Testis (tissue), 3 donors: Measurements from ENCODE around the gene C14orf93. TPM values are rescaled to one million over a fixed set of nuclear protein-coding genes. Genes with fewer than 3 reads are reported as not detected.
"Not testable (repeated sequence)": the region's sequence is repeated elsewhere in the genome, so short reads cannot be mapped to it uniquely, and the experiment has no call there.

Experiments
- DNase-seq: peaks from one replicate; pipeline ENCODE4 v3.0.0-alpha.2; 2019
- H3K27ac ChIP-seq, 2 donors: fragments of 200-600 bp; sonication (generic); one replicate each; pipeline ENCODE4 v1.5.1; 2019
- H3K27me3 ChIP-seq: fragments of 200-600 bp; sonication (generic); one replicate; pipeline ENCODE4 v1.5.1; 2019
- H3K36me3 ChIP-seq: fragments of 200-600 bp; sonication (generic); one replicate; pipeline ENCODE4 v1.5.1; 2017; ENCODE audit warnings: low read depth; ENCODE audit errors: missing control alignments
- H3K4me1 ChIP-seq: fragments of 200-600 bp; sonication (generic); one replicate; pipeline ENCODE4 v1.5.1; 2019
- H3K4me3 ChIP-seq, 2 donors: fragments of 200-600 bp; sonication (generic); one replicate each; pipeline ENCODE4 v1.5.1; 2017 to 2019
- H3K9me3 ChIP-seq: fragments of 200-600 bp; sonication (generic); one replicate; pipeline ENCODE4 v1.5.1; 2017
- POLR2A ChIP-seq: fragments of 450-650 bp; IDR thresholded peaks from one replicate; pipeline ENCODE4 v1.6.1; 2017; ENCODE audit warnings: antibody characterized with exemption, mild to moderate bottlenecking, moderate library complexity
- WGBS, 2 donors: methylation state at CpG; one replicate each; pipeline ENCODE4 v1.1.5; 2018; 5-methylcytosine and 5-hydroxymethylcytosine counted together
- intact Hi-C: fragments of 100-400 bp; cut with DNase I; formaldehyde crosslinking; loops from one replicate; pipeline ENCODE4 v1.15.1; 2023; ENCODE audit warnings: low total_unique reads
- polyA plus RNA-seq: library from polyadenylated mRNA; stranded (reverse); fragments of 350-450 nt; fragmentation: Illumina TruSeq; extraction: RNeasy Lipid Tissue Mini Kit (QIAGEN cat#74804); gene quantifications from one replicate; pipeline ENCODE4 v1.2.3, GENCODE V29; 2014; ENCODE audit warnings: low read depth, low replicate concordance; ENCODE audit not compliant: insufficient read depth
- total RNA-seq, 2 donors: library from RNA; depleted of rRNA; stranded (reverse); fragments of >200 nt; gene quantifications; one replicate each; pipeline ENCODE4 v1.2.3, GENCODE V29; 2016
- TF ChIP-seq, protein P1 (sequence below), 3 experiments: fragments of 450-650 bp in 2 of 3; fragments of 200-600 bp in 1 of 3; sonication (generic) in 1 of 3; IDR thresholded peaks; one replicate each; pipeline ENCODE4 v1.5.1; 2016 to 2019; ENCODE audit warnings: antibody characterized with exemption in 3 of 3, mild to moderate bottlenecking in 2 of 3, moderate library complexity in 1 of 3

Gene C14orf93
- total and polyA plus RNA-seq, 3 donors from 2014 or later, result 4.5 to 17.5 (median 12.5) TPM

- no peaks in the 10 kb centered on the region for H3K9me3 ChIP-seq
- intact Hi-C loops, result no loop called here
- DNase-seq, result no peak
Measured at GRCh38 chr14:23018107-23018506, 8.2 kb upstream of the C14orf93 start.

DNA sequence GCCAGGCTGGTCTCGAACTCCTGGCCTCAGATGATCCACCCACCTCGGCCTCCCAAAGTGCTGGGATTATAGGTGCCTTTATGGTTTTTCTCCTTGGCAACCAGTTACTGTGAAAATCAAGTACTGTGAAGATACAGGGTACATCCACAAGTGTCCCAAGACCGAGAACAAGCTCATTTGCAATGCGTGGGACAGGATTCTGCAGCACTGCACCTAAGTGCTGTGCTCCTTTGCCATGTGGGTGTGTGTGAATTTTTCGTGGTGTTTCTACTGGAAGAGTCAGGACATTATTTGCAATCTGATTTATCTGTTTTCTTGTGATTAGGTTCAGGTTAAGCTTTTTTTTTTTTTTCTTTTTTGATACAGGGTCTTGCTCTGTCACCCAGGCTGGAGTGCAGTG lies 7.1 kb upstream of the C14orf93 start:
- Histone ChIP-seq H3K27ac (no peak overlapping the region), H3K4me3 (no peak overlapping the region), H3K27me3 (no peaks in the 10 kb centered on the region), H3K9me3 (no peaks in the 10 kb centered on the region), H3K36me3 (no peaks in the 10 kb centered on the region), H3K4me1 (no peaks in the 10 kb centered on the region)
- no peak for DNase-seq
- 87 to 95% methylated on average over 5 of the region's 5 CpGs for WGBS, 2 donors
- TF ChIP-seq, protein P1, sequence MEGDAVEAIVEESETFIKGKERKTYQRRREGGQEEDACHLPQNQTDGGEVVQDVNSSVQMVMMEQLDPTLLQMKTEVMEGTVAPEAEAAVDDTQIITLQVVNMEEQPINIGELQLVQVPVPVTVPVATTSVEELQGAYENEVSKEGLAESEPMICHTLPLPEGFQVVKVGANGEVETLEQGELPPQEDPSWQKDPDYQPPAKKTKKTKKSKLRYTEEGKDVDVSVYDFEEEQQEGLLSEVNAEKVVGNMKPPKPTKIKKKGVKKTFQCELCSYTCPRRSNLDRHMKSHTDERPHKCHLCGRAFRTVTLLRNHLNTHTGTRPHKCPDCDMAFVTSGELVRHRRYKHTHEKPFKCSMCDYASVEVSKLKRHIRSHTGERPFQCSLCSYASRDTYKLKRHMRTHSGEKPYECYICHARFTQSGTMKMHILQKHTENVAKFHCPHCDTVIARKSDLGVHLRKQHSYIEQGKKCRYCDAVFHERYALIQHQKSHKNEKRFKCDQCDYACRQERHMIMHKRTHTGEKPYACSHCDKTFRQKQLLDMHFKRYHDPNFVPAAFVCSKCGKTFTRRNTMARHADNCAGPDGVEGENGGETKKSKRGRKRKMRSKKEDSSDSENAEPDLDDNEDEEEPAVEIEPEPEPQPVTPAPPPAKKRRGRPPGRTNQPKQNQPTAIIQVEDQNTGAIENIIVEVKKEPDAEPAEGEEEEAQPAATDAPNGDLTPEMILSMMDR (IDR thresholded peaks at IDR 0.05), result no peak
- TF ChIP-seq POLR2A, result no peak
- intact Hi-C loops, result no loop called here

More at GRCh38 chr14:23018107-23018506, 8.2 kb upstream of the C14orf93 start:
- Histone ChIP-seq H3K4me1 (no peaks in the 10 kb centered on the region), H3K27me3 (no peaks in the 10 kb centered on the region), H3K36me3 (no peaks in the 10 kb centered on the region), H3K4me3 (no peak overlapping the region), H3K27ac (no peak overlapping the region)
- no peak for TF ChIP-seq POLR2A
- TF ChIP-seq, protein P1 (IDR thresholded peaks at IDR 0.05), result no peak

DNA sequence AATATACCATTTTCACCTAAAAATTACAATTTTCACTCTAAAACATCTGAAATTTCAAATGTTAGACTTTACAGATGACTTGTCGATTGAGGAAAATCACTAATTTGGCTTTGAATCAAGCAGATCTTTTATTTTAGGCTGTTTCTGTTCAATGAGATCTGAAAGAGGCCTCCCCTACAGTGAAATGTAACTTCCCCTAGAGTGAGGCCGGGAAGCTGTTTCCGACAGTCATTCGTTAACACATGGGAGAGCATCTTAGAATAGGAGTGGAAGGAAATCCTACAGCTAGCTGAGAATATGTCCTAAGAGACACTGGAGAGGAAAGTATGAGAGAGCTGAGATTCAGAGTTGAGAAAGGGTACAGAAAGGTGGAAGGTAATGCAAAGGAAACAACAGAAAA lies 5.7 kb upstream of the C14orf93 start:
- H3K27me3 ChIP-seq, result no peaks in the 10 kb centered on the region
- H3K4me3 ChIP-seq, result no peak overlapping the region
- intact Hi-C loops, result no loop called here
- no peak for TF ChIP-seq POLR2A
- TF ChIP-seq, protein P1 (IDR thresholded peaks at IDR 0.05), result no peak
- H3K36me3 ChIP-seq, result no peaks in the 10 kb centered on the region
- no peaks in the 10 kb centered on the region for H3K4me1 ChIP-seq
- no peak for DNase-seq
- H3K27ac ChIP-seq, result no peak overlapping the region
- WGBS, 2 donors, result 90 to 93% methylated on average over 4 of the region's 4 CpGs
- H3K9me3 ChIP-seq, result no peaks in the 10 kb centered on the region

GRCh38 chr14:23013749-23014054 lies 3.8 kb upstream of the C14orf93 start:
- DNase-seq, H3K9me3 ChIP-seq, H3K27ac ChIP-seq, H3K36me3 ChIP-seq, intact Hi-C loops, H3K4me1 ChIP-seq, H3K4me3 ChIP-seq, H3K27me3 ChIP-seq: not testable (repeated sequence)
- WGBS, 2 donors, result 88 to 96% methylated on average over 5 of the region's 5 CpGs

GRCh38 chr14:23013054-23013748 lies 3.3 kb upstream of the C14orf93 start:
- Histone ChIP-seq H3K4me1 (peaks cover 4% of the 10 kb centered on the region), H3K27ac (no peak overlapping the region), H3K36me3 (no peaks in the 10 kb centered on the region), H3K27me3 (no peaks in the 10 kb centered on the region), H3K9me3 (no peaks in the 10 kb centered on the region), H3K4me3 (no peak overlapping the region)
- intact Hi-C loops, result no loop called here
- 79 to 83% methylated on average over 6 of the region's 6 CpGs for WGBS, 2 donors
- TF ChIP-seq POLR2A, result no peak
- TF ChIP-seq, protein P1 (IDR thresholded peaks at IDR 0.05), result no peak
- no peak for DNase-seq
